ENCODE data around the gene DECR2.

DNA sequence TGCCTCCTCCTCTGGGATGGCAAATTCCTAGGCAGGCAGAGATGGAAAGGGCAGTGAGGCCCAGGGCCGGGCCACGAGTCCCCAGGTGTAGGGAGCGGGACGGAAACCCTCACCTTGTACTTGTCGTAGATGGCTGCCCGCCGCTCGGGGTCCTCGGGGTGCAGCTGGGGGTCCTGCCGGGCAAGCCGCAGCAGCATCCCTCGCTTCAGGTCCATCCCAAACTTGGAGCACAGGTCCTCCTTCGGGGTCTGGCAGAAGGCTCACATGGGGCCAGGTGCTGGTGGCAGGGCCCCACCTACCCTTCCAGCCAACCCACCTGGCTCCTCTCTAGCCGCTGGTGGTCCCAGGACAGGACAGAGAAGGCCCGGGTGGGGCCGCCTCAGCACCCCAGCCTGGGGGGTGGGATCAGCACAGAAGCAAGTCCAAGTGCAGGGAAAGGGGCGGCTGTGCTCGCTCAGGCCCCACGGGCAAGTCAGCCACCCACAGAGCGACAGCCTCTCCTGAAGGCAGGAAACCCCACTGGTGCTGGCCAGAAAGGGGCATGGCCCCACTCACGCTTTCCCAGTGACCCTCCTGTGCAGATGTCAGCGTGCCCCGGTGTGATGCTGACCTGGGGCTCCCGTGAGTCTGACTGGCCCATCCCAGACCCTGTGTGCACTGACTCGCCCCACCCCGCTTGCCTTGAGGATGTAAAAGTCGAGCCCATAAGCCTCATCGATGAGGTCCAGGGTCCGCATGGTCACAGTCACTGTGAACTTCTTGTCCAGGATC lies 33.1 kb upstream of the DECR2 start:
- TF ChIP-seq, protein P1, sequence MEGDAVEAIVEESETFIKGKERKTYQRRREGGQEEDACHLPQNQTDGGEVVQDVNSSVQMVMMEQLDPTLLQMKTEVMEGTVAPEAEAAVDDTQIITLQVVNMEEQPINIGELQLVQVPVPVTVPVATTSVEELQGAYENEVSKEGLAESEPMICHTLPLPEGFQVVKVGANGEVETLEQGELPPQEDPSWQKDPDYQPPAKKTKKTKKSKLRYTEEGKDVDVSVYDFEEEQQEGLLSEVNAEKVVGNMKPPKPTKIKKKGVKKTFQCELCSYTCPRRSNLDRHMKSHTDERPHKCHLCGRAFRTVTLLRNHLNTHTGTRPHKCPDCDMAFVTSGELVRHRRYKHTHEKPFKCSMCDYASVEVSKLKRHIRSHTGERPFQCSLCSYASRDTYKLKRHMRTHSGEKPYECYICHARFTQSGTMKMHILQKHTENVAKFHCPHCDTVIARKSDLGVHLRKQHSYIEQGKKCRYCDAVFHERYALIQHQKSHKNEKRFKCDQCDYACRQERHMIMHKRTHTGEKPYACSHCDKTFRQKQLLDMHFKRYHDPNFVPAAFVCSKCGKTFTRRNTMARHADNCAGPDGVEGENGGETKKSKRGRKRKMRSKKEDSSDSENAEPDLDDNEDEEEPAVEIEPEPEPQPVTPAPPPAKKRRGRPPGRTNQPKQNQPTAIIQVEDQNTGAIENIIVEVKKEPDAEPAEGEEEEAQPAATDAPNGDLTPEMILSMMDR (conservative IDR thresholded peaks at IDR 0.05; ENCODE audit: low read length), result no peak
- TF ChIP-seq EZH2phosphoT487 (IDR thresholded peaks at IDR 0.05; ENCODE audit: borderline replicate concordance, low read depth, low read length), result no peak

All from OCI-LY7 (cell line).